Coronary artery (tissue), 2 donors: Measurements from ENCODE around the gene CKB.
A peak's percentile ranks its signal among the peaks of the same experiment; 100 is the strongest.
"Not testable (repeated sequence)": the region's sequence is repeated elsewhere in the genome, so short reads cannot be mapped to it uniquely, and the experiment has no call there.

Experiments
- DNase-seq: peaks from one replicate; pipeline ENCODE4 v3.0.0-alpha.2; 2017; ENCODE audit warnings: low spot score
- H3K27ac ChIP-seq, 2 donors: fragments of 200-600 bp; sonication (generic); one replicate each; pipeline ENCODE4 v1.5.1; 2016 to 2019
- H3K4me3 ChIP-seq: fragments of 200-600 bp; sonication (generic); 2 replicates; pipeline ENCODE4 v1.5.1; 2016; ENCODE audit warnings: mild to moderate bottlenecking, moderate library complexity
- TF ChIP-seq, protein P1 (sequence below): fragments of 200-600 bp; sonication (generic); IDR thresholded peaks from one replicate; pipeline ENCODE4 v1.5.1; 2019; ENCODE audit warnings: antibody characterized with exemption

Gene CKB

GRCh38 chr14:103517174-103517566 lies 5.5 kb downstream of the CKB start:
- Histone ChIP-seq H3K4me3 (no peak overlapping the region), H3K27ac (peak overlapping the region in 1 of 2 donors; percentile 96)
- DNase-seq: no peak
- TF ChIP-seq, protein P1, sequence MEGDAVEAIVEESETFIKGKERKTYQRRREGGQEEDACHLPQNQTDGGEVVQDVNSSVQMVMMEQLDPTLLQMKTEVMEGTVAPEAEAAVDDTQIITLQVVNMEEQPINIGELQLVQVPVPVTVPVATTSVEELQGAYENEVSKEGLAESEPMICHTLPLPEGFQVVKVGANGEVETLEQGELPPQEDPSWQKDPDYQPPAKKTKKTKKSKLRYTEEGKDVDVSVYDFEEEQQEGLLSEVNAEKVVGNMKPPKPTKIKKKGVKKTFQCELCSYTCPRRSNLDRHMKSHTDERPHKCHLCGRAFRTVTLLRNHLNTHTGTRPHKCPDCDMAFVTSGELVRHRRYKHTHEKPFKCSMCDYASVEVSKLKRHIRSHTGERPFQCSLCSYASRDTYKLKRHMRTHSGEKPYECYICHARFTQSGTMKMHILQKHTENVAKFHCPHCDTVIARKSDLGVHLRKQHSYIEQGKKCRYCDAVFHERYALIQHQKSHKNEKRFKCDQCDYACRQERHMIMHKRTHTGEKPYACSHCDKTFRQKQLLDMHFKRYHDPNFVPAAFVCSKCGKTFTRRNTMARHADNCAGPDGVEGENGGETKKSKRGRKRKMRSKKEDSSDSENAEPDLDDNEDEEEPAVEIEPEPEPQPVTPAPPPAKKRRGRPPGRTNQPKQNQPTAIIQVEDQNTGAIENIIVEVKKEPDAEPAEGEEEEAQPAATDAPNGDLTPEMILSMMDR: no peak

DNA sequence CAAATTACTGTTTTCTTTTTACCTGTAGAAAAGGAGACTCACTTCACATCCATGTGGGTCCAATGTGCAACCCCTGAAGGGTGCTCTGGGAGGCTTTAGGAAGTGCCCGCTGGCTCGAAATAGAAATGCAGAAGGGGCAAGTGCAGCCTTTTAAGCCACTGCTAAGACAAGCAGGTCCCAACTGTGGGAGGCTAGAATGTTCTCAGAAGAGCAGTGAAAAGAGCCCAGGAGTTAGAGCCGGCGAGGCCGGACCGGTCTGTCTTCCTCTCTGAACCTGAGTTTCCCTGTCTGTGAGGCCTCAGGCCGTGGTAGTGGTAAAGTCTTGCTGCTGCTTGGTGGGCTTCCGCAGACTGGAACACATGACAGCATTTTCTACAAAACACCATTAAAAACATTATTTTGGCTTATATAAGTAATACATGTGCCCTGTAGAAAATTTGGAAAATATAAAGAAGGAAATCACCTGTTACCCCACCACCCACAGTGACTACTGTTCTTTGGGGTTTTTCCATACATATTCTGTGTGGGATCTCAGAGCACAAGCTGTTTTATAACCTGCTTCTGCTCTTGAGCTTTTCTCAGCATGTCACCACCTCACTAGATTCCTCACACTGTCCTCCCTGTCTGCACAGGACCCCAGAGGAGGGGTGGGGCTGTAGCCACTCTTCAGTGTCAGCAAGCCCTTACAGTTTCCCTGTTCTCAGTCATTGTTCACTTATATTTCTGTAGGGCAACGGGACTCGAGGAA lies 6.0 kb downstream of the CKB start:
- TF ChIP-seq, protein P1: no peak
- no peak overlapping the region for H3K4me3 ChIP-seq
- peak overlapping the region in 1 of 2 donors; percentile 96 for H3K27ac ChIP-seq
- no peak for DNase-seq

GRCh38 chr14:103514596-103515421 lies 7.8 kb downstream of the CKB start:
- H3K27ac ChIP-seq: peak overlapping the region in 1 of 2 donors; percentile 12
- TF ChIP-seq, protein P1: no peak
- no peak for DNase-seq
- no peak overlapping the region for H3K4me3 ChIP-seq

DNA sequence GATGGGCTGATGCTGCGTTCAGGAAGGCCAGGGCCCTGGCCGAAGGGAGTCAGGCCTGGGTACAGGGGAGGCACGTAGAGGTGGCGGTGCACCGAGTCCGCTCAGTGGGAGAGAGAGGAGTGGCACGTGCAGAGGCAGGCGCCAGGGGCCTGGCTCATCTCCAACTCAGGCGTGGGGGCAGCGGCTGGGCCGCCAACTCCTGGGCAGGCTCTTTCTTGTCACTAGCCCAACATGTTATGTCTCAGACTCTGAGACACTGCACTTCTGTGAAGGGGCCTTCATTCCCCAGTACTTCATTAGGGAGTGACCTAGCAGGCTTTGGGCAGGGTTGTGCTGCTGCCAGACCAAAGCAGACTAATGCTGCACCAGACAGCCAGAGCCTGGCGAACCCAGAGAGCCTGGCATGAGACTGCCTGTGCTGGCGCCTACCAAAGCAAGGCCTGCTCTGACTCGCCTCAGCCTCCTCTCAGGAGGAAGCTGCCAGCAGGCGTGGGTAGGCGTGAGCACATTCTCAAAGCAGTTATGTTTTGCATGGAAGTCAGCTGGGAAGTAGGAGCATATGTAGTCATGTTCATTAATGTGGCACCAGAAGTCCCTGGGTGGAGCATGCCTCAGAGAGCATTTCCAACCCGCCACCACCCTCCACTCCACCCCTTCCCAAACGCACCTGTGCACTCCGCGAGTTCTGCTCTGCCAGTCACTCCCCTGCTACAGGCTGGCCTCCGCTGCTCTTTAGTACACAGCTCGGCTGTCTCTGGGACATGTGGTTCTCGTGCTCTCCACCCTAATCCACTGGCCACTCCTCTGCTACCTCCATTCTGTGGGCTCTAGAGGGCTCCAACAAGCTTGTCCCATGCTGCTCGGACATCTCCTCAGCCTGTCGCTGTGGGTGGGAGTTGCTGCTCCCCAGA lies 9.7 kb downstream of the CKB start:
- H3K4me3 ChIP-seq: peak overlapping the region; percentile 36
- peak overlapping the region; percentile 54 to 90 for H3K27ac ChIP-seq
- TF ChIP-seq, protein P1: no peak
- peak; percentile 89 for DNase-seq

DNA sequence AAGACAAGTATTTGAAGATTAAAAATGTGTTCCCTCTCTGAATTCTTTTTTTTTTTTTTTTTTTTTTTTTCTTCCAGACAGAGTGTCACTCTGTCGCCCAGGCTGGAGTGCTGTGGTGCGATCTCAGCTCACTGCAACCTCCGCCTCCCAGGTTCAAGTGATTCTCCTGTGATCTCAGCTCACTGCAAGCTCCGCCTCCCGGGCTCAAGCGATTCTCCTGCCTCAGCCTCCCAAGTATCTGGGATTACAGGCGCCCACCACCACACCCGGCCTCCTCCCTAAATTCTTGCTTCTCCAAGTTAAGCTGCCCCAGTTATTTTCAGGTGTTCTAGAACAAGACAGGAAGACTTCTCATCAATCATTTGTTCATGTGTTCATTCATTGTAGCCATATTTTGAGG lies 10.4 kb downstream of the CKB start:
- peak overlapping the region; percentile 54 to 90 for H3K27ac ChIP-seq
- not testable (repeated sequence) for DNase-seq, H3K4me3 ChIP-seq

DNA sequence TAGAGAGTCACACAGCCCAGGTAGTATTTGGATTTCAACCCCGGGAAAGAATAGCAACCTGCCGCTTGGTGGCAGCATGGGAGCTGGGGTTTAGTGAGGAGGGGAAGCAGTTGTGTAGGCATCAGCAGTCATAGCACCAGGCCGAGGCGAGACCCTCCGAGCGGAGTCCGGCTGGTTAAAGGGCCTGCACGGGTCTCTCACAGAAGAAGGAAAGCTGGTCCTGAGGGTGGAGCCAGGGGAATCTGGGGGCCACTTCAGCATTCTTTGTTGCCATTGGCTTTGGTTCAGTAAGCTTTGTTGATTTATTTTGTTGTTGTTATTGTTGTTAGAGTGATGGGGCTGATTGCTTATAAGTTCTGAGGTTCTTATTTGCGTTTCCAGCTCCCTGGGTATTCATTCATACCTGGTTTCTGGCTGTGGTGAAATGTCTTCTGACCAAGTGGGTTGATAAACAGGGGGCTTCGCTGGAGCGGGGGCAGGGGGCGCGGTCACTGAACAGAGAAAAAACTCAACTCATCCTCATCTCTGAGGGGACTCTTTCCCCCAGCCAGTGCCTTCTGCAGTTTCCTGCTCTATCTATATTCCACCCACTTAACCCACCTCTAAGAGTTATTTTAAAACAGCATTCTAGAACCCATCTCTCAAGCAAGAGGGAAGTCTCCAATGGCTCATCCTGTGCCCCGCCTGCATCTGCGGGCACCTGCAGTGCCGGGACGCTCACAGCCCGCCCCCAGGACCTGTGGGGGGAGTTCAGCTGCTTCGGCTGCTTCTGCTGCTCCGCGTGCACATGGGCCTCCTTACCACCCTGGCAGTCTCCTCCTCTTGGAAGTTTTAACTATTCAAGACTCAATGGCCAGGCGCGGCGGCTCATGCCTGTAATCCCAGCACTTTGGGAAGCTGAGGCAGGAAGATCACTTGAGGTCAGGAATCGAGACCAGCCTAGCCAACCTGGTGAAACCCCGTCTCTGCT lies 11.6 kb downstream of the CKB start:
- Histone ChIP-seq H3K27ac (no peak overlapping the region), H3K4me3 (no peak overlapping the region)
- TF ChIP-seq, protein P1: no peak
- DNase-seq: no peak
